OCI-LY1 (cell line): ENCODE measurements around the gene FRAS1.

ENCODE experiments used
- H2AFZ ChIP-seq: fragments of 200-600 bp; sonication (generic), shearing (Covaris generic); 2 replicates; pipeline ENCODE4 v1.6.0; 2014; ENCODE audit warnings: antibody characterized with exemption, mild to moderate bottlenecking, low read length
- H3F3A ChIP-seq: fragments of 200-600 bp; sonication (generic), shearing (Covaris generic); 2 replicates; pipeline ENCODE4 v1.6.0; 2014; ENCODE audit warnings: mild to moderate bottlenecking, antibody characterized with exemption, low read length, moderate library complexity; ENCODE audit not compliant: insufficient read depth
- H3K27ac ChIP-seq: fragments of 200-600 bp; sonication (generic); 2 replicates; pipeline ENCODE4 v1.5.1; 2014; ENCODE audit warnings: low read length, mixed run types, mild to moderate bottlenecking, low read depth; ENCODE audit not compliant: poor library complexity, severe bottlenecking
- H3K27me3 ChIP-seq: fragments of 200-600 bp; sonication (generic); 2 replicates; pipeline ENCODE4 v1.6.0; 2014; ENCODE audit warnings: antibody characterized with exemption, mild to moderate bottlenecking, low read length, moderate library complexity; ENCODE audit not compliant: insufficient read depth
- H3K36me3 ChIP-seq: fragments of 200-600 bp; sonication (generic); 2 replicates; pipeline ENCODE4 v1.6.1; 2014; ENCODE audit warnings: mild to moderate bottlenecking, antibody characterized with exemption, low read length, moderate library complexity, mixed read lengths; ENCODE audit not compliant: insufficient read depth
- H3K4me1 ChIP-seq: fragments of 200-600 bp; sonication (generic); 2 replicates; pipeline ENCODE4 v1.5.1; 2014; ENCODE audit warnings: mild to moderate bottlenecking, low read length, moderate library complexity; ENCODE audit not compliant: insufficient read depth, severe bottlenecking
- H3K4me2 ChIP-seq: fragments of 200-600 bp; sonication (generic), shearing (Covaris generic); 2 replicates; pipeline ENCODE4 v1.6.1; 2014; ENCODE audit warnings: low read length
- H3K4me3 ChIP-seq: fragments of 200-600 bp; sonication (generic); 2 replicates; pipeline ENCODE4 v1.5.1; 2014; ENCODE audit warnings: low read length, low read depth, mild to moderate bottlenecking, mixed read lengths; ENCODE audit not compliant: poor library complexity, severe bottlenecking
- H3K79me2 ChIP-seq: fragments of 200-600 bp; shearing (Covaris generic); 2 replicates; pipeline ENCODE4 v1.6.1; 2016; ENCODE audit warnings: mixed run types, low read length, mixed read lengths; ENCODE audit not compliant: insufficient read depth
- H3K9ac ChIP-seq: fragments of 200-600 bp; sonication (generic), shearing (Covaris generic); 2 replicates; pipeline ENCODE4 v1.6.1; 2014; ENCODE audit warnings: mild to moderate bottlenecking, low read length, mixed read lengths
- H3K9me2 ChIP-seq: fragments of 200-600 bp; sonication (generic), shearing (Covaris generic); 2 replicates; pipeline ENCODE4 v1.6.1; 2014; ENCODE audit warnings: low read depth, mild to moderate bottlenecking, low read length, mixed read lengths
- H3K9me3 ChIP-seq: fragments of 200-600 bp; shearing (Covaris generic); 2 replicates; pipeline ENCODE4 v1.6.1; 2014; ENCODE audit warnings: low read length, mixed read lengths
- H4K20me1 ChIP-seq: fragments of 200-600 bp; sonication (generic), shearing (Covaris generic); 2 replicates; pipeline ENCODE4 v1.6.0; 2016; ENCODE audit warnings: mild to moderate bottlenecking, low read length; ENCODE audit not compliant: insufficient read depth
- EZH2 ChIP-seq: fragments of 200-600 bp; sonication (generic), shearing (Covaris generic); IDR thresholded peaks from 2 replicates; pipeline ENCODE4 v1.8.0; 2017; ENCODE audit warnings: borderline replicate concordance, mixed run types, mild to moderate bottlenecking, antibody characterized with exemption, low read length, moderate library complexity, mixed read lengths
- TF ChIP-seq, protein P1 (sequence below): fragments of 200-600 bp; sonication (generic), shearing (Covaris generic); IDR thresholded peaks from 2 replicates; pipeline ENCODE4 v1.5.1; 2017; ENCODE audit warnings: mild to moderate bottlenecking, antibody characterized with exemption, low read length, moderate library complexity, mixed read lengths

The FRAS1 gene

GRCh38 chr4:78532046-78532445 lies 474.9 kb downstream of the FRAS1 start:
- H3K4me3 ChIP-seq: no peak overlapping the region
- H3K9me2 ChIP-seq: no peaks in the 10 kb centered on the region
- no peak overlapping the region for H2AFZ ChIP-seq
- H4K20me1 ChIP-seq: no peaks in the 10 kb centered on the region
- H3F3A ChIP-seq: no peaks in the 10 kb centered on the region
- H3K27me3 ChIP-seq: no peaks in the 10 kb centered on the region
- no peak overlapping the region for H3K27ac ChIP-seq
- H3K4me2 ChIP-seq: no peak overlapping the region
- no peaks in the 10 kb centered on the region for H3K36me3 ChIP-seq
- H3K9me3 ChIP-seq: no peaks in the 10 kb centered on the region
- no peak overlapping the region for H3K9ac ChIP-seq
- H3K4me1 ChIP-seq: no peaks in the 10 kb centered on the region
- TF ChIP-seq, protein P1, sequence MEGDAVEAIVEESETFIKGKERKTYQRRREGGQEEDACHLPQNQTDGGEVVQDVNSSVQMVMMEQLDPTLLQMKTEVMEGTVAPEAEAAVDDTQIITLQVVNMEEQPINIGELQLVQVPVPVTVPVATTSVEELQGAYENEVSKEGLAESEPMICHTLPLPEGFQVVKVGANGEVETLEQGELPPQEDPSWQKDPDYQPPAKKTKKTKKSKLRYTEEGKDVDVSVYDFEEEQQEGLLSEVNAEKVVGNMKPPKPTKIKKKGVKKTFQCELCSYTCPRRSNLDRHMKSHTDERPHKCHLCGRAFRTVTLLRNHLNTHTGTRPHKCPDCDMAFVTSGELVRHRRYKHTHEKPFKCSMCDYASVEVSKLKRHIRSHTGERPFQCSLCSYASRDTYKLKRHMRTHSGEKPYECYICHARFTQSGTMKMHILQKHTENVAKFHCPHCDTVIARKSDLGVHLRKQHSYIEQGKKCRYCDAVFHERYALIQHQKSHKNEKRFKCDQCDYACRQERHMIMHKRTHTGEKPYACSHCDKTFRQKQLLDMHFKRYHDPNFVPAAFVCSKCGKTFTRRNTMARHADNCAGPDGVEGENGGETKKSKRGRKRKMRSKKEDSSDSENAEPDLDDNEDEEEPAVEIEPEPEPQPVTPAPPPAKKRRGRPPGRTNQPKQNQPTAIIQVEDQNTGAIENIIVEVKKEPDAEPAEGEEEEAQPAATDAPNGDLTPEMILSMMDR: no peak
- TF ChIP-seq EZH2: no peak
- H3K79me2 ChIP-seq: no peaks in the 10 kb centered on the region

DNA sequence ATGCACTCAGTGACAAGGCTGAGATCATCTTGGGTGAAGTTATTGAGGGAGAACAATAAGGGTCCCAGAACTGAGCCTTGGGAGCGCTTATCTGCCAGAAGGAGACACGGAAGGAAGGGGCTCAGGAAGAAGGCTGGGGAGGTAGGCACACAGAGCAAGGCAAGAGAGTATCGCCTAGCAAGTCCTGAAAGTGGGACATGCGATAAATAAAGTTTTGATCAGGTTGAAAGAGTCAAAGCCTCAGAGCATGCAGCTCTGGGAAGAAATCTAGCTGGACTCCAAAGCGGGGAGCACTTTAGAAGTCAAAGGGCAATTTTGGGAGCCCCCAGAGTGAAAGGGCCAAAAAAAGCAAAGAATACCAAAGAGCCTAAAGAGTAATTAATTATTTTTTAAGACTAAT lies 476.7 kb downstream of the FRAS1 start:
- no peaks in the 10 kb centered on the region for H3F3A ChIP-seq
- no peak overlapping the region for H3K27ac ChIP-seq
- no peak overlapping the region for H2AFZ ChIP-seq
- no peaks in the 10 kb centered on the region for H3K9me3 ChIP-seq
- no peaks in the 10 kb centered on the region for H3K9me2 ChIP-seq
- no peak overlapping the region for H3K4me2 ChIP-seq
- H3K9ac ChIP-seq: no peak overlapping the region
- no peak overlapping the region for H3K4me3 ChIP-seq
- no peaks in the 10 kb centered on the region for H3K79me2 ChIP-seq
- H4K20me1 ChIP-seq: no peaks in the 10 kb centered on the region
- TF ChIP-seq EZH2: no peak
- TF ChIP-seq, protein P1: no peak
- H3K27me3 ChIP-seq: no peaks in the 10 kb centered on the region
- no peaks in the 10 kb centered on the region for H3K4me1 ChIP-seq
- H3K36me3 ChIP-seq: no peaks in the 10 kb centered on the region

GRCh38 chr4:78534286-78534955 lies 477.3 kb downstream of the FRAS1 start:
- Histone ChIP-seq H3K4me2 (no peak overlapping the region), H3K4me1 (no peaks in the 10 kb centered on the region), H3K9ac (no peak overlapping the region), H3K9me3 (no peaks in the 10 kb centered on the region), H3F3A (no peaks in the 10 kb centered on the region), H4K20me1 (no peaks in the 10 kb centered on the region), H3K36me3 (no peaks in the 10 kb centered on the region), H3K79me2 (no peaks in the 10 kb centered on the region), H2AFZ (no peak overlapping the region), H3K9me2 (no peaks in the 10 kb centered on the region), H3K27ac (no peak overlapping the region), H3K27me3 (no peaks in the 10 kb centered on the region), H3K4me3 (no peak overlapping the region)
- TF ChIP-seq, protein P1: no peak
- no peak for TF ChIP-seq EZH2
